Endothelial cell (in vitro differentiated cells): ENCODE measurements around the gene PAFAH1B1. TPM values are rescaled to one million over a fixed set of nuclear protein-coding genes. Genes with fewer than 3 reads are reported as not detected.

ENCODE experiments used
- DNase-seq: peaks from one replicate; pipeline ENCODE4 v3.0.0; 2021; ENCODE audit warnings: low spot score
- H3K27ac Mint-ChIP-seq: one replicate; pipeline ENCODE4 v1.8.0; 2021; ENCODE audit warnings: mixed read lengths, inconsistent platforms; ENCODE audit not compliant: unreplicated experiment
- H3K27me3 Mint-ChIP-seq: one replicate; pipeline ENCODE4 v1.8.0; 2021; ENCODE audit warnings: mild to moderate bottlenecking, moderate library complexity, mixed read lengths, inconsistent platforms; ENCODE audit not compliant: unreplicated experiment
- H3K36me3 Mint-ChIP-seq: one replicate; pipeline ENCODE4 v1.8.0; 2021; ENCODE audit warnings: mild to moderate bottlenecking, low read depth, mixed read lengths, inconsistent platforms; ENCODE audit not compliant: unreplicated experiment
- H3K4me1 Mint-ChIP-seq: one replicate; pipeline ENCODE4 v1.8.0; 2021; ENCODE audit warnings: mild to moderate bottlenecking, mixed read lengths, inconsistent platforms; ENCODE audit not compliant: unreplicated experiment
- H3K4me3 Mint-ChIP-seq: one replicate; pipeline ENCODE4 v1.8.0; 2021; ENCODE audit warnings: mild to moderate bottlenecking, mixed read lengths, inconsistent platforms; ENCODE audit not compliant: unreplicated experiment
- H3K9me3 Mint-ChIP-seq: one replicate; pipeline ENCODE4 v1.8.0; 2021; ENCODE audit warnings: mixed read lengths, inconsistent platforms; ENCODE audit not compliant: unreplicated experiment
- CTCF ChIP-seq: fragments of 200-600 bp; sonication (generic); IDR thresholded peaks from one replicate; pipeline ENCODE4 v1.5.0; 2021; ENCODE audit warnings: antibody characterized with exemption; ENCODE audit not compliant: unreplicated experiment
- total RNA-seq: library from RNA; stranded (reverse); fragmentation: NEBNext Ultra II Directional; extraction: Animal tissue kit (Norgen Biotek cat#: 25700); gene quantifications from one replicate; pipeline ENCODE4 v1.2.1, GENCODE V29; 2021; ENCODE audit not compliant: unreplicated experiment

Gene PAFAH1B1
- total RNA-seq, 1 donor from 2014 or later, result 141 TPM

DNA sequence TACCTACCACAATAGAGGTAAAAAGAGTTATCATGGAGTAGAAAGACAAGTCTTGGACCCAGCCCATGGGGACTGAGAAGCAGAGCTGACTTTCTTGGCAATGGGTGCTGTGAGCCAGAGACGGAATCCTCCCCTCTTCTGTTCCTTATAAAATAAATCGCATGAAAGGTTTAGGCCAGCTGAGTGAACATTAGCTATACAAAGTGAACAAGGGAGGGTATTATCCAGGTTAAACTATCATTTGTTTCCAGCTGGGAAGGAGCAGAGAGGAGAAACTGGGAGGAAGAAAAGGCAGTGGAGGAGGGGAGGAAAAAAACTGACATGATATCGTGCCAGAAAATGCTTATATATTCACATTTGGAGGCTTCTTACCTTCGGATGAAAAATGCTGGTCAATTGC is 13.3 kb upstream of the PAFAH1B1 start:
- Mint-ChIP-seq H3K4me3 (no peak overlapping the region), H3K27ac (no peak overlapping the region), H3K36me3 (no peaks in the 10 kb centered on the region), H3K4me1 (no peaks in the 10 kb centered on the region), H3K27me3 (no peaks in the 10 kb centered on the region), H3K9me3 (no peaks in the 10 kb centered on the region)
- DNase-seq, result no peak
- TF ChIP-seq CTCF, result no peak

GRCh38 chr17:2580661-2581060 is 12.8 kb upstream of the PAFAH1B1 start:
- TF ChIP-seq CTCF, result no peak
- DNase-seq, result no peak
- H3K9me3 Mint-ChIP-seq, result no peaks in the 10 kb centered on the region
- H3K4me3 Mint-ChIP-seq, result no peak overlapping the region
- no peaks in the 10 kb centered on the region for H3K4me1 Mint-ChIP-seq
- no peaks in the 10 kb centered on the region for H3K36me3 Mint-ChIP-seq
- no peaks in the 10 kb centered on the region for H3K27me3 Mint-ChIP-seq
- no peak overlapping the region for H3K27ac Mint-ChIP-seq

- H3K27ac Mint-ChIP-seq, result no peak overlapping the region
- no peaks in the 10 kb centered on the region for H3K9me3 Mint-ChIP-seq
- no peak overlapping the region for H3K4me3 Mint-ChIP-seq
Measured at GRCh38 chr17:2582493-2582892, 11.0 kb upstream of the PAFAH1B1 start.

GRCh38 chr17:2591040-2591640 is 2.3 kb upstream of the PAFAH1B1 start:
- Mint-ChIP-seq H3K27ac (no peak overlapping the region), H3K27me3 (peaks cover 8% of the 10 kb centered on the region), H3K9me3 (no peaks in the 10 kb centered on the region), H3K4me3 (no peak overlapping the region), H3K4me1 (peaks cover 10% of the 10 kb centered on the region), H3K36me3 (peaks cover 4% of the 10 kb centered on the region)
- no peak for DNase-seq
- no peak for TF ChIP-seq CTCF

More at GRCh38 chr17:2582493-2582892, 11.0 kb upstream of the PAFAH1B1 start:
- no peak for DNase-seq
- H3K4me1 Mint-ChIP-seq, result no peaks in the 10 kb centered on the region
- no peaks in the 10 kb centered on the region for H3K36me3 Mint-ChIP-seq
- no peaks in the 10 kb centered on the region for H3K27me3 Mint-ChIP-seq
- no peak for TF ChIP-seq CTCF

GRCh38 chr17:2593821-2594721 is 617 bp downstream of the PAFAH1B1 start:
- DNase-seq, result peak; percentile 77
- Mint-ChIP-seq H3K4me3 (peak overlapping the region; percentile 100), H3K27me3 (peaks cover 7% of the 10 kb centered on the region), H3K36me3 (peaks cover 4% of the 10 kb centered on the region), H3K9me3 (no peaks in the 10 kb centered on the region), H3K4me1 (peaks cover 19% of the 10 kb centered on the region), H3K27ac (no peak overlapping the region)
- TF ChIP-seq CTCF, result no peak
